Psoas muscle (tissue), 8 donors: ENCODE results near the gene MARCHF11. TPM values are rescaled to one million over a fixed set of nuclear protein-coding genes. Genes with fewer than 3 reads are reported as not detected.

Source experiments
- ATAC-seq, 4 donors: fragments of 200-7000 bp; cut with Tn5 transposase; one replicate each; pipeline ENCODE4 v1.9.1; 2020; ENCODE audit warnings: moderate library complexity in 3 of 4, mild to moderate bottlenecking in 2 of 4
- DNase-seq, 2 donors: peaks; one replicate each; pipeline ENCODE4 v3.0.0-alpha.2; 2020
- H3K27ac ChIP-seq: fragments of 200-600 bp; one replicate; pipeline ENCODE4 v1.8.0; 2022
- H3K27me3 ChIP-seq, 3 donors: fragments of 200-600 bp in 1 of 3; one replicate each; pipeline versions ENCODE4 v1.6.1 to v1.8.0; 2013 to 2022; ENCODE audit warnings: low read length in 2 of 3, mild to moderate bottlenecking in 2 of 3, moderate library complexity in 1 of 3; ENCODE audit not compliant: insufficient read depth in 3 of 3
- H3K36me3 ChIP-seq, 2 donors: fragments of 200-600 bp in 1 of 2; one replicate each; pipeline versions ENCODE4 v1.6.1 to v1.8.0; 2013 to 2022; ENCODE audit warnings: low read depth in 1 of 2, mild to moderate bottlenecking in 1 of 2, moderate library complexity in 1 of 2; ENCODE audit not compliant: insufficient read depth in 1 of 2
- H3K4me1 ChIP-seq: fragments of 200-600 bp; one replicate; pipeline ENCODE4 v1.8.0; 2022
- H3K4me3 ChIP-seq: fragments of 200-600 bp; one replicate; pipeline ENCODE4 v1.8.0; 2022; ENCODE audit warnings: mild to moderate bottlenecking
- H3K9me3 ChIP-seq: fragments of 200-600 bp; one replicate; pipeline ENCODE4 v1.8.0; 2022
- WGBS, 3 donors: extraction: QIAGEN DNeasy Blood & Tissue Kit; methylation state at CpG; one replicate each; pipeline versions ENCODE4 v1.1.6 to v1.1.7; 2013; 5-methylcytosine and 5-hydroxymethylcytosine counted together
- intact Hi-C, 2 donors: fragments of 100-400 bp; cut with DNase I; formaldehyde crosslinking; loops; one replicate each; pipeline versions ENCODE4 v1.11.0 to v1.14.2; 2022
- polyA plus RNA-seq, 3 donors: library from polyadenylated mRNA; stranded (reverse); fragments of 200-250 nt; gene quantifications; one replicate each; pipeline ENCODE4 v1.2.3, GENCODE V29; 2013
- total RNA-seq, 4 donors: library from RNA; stranded (reverse); fragmentation: NEBNext Ultra II Directional in 2 of 4; extraction: Animal tissue kit (Norgen Biotek cat#: 25700) in 2 of 4; gene quantifications; one replicate each; pipeline versions ENCODE4 v1.2.1 to v1.2.4, GENCODE V29; 2021 to 2023
- TF ChIP-seq, protein P1 (sequence below): fragments of 200-600 bp; IDR thresholded peaks from one replicate; pipeline ENCODE4 v1.8.0; 2022; ENCODE audit warnings: antibody characterized with exemption
- donor health status: healthy with polysubstance abuse.
- donor health status: DM: no; HTN: no; CAD: no; lungs with moderate emphysema.
- donor health status: Bipolar disorder and iron deficiency.
- donor health status: healthy.
- donor health status: DM: yes; HTN: yes; CAD: no.
- donor health status: DM: no; HTN: no; CAD: no.
- donor health status: DM: no; HTN: no; CAD: no.
- donor health status: DM: yes; HTN: yes; CAD: no.

Gene MARCHF11
- total and polyA plus RNA-seq, 7 donors = not detected

DNA sequence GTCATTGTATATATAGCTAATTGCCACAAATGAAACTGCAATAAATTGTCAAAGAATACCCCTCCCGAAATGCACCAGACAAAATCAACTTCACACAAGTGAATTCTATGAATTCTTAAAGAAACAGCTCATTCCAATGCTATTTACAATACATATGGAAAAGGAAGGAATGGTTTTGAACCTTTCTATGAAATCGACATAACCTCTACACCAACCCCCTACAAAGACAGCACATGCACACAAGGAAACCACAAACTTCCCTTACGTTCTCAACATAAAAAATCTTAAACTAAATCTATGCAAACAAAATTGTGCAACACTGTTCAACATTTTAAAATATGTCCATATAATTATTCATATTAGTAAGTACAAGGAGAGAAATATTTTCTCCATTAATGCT is 39.2 kb downstream of the MARCHF11 start:
- no peak overlapping the region for H3K4me3 ChIP-seq
- 74 to 87% (median 75%) methylated on average over 3 of the region's 3 CpGs for WGBS, 3 donors
- H3K4me1 ChIP-seq = no peaks in the 10 kb centered on the region
- H3K27ac ChIP-seq = no peak overlapping the region
- H3K9me3 ChIP-seq = no peaks in the 10 kb centered on the region
- H3K27me3 ChIP-seq = no peaks in the 10 kb centered on the region
- ATAC-seq (no peak), DNase-seq (no peak)
- H3K36me3 ChIP-seq = no peaks in the 10 kb centered on the region
- intact Hi-C loops = no loop called here
- TF ChIP-seq, protein P1, sequence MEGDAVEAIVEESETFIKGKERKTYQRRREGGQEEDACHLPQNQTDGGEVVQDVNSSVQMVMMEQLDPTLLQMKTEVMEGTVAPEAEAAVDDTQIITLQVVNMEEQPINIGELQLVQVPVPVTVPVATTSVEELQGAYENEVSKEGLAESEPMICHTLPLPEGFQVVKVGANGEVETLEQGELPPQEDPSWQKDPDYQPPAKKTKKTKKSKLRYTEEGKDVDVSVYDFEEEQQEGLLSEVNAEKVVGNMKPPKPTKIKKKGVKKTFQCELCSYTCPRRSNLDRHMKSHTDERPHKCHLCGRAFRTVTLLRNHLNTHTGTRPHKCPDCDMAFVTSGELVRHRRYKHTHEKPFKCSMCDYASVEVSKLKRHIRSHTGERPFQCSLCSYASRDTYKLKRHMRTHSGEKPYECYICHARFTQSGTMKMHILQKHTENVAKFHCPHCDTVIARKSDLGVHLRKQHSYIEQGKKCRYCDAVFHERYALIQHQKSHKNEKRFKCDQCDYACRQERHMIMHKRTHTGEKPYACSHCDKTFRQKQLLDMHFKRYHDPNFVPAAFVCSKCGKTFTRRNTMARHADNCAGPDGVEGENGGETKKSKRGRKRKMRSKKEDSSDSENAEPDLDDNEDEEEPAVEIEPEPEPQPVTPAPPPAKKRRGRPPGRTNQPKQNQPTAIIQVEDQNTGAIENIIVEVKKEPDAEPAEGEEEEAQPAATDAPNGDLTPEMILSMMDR = no peak

DNA sequence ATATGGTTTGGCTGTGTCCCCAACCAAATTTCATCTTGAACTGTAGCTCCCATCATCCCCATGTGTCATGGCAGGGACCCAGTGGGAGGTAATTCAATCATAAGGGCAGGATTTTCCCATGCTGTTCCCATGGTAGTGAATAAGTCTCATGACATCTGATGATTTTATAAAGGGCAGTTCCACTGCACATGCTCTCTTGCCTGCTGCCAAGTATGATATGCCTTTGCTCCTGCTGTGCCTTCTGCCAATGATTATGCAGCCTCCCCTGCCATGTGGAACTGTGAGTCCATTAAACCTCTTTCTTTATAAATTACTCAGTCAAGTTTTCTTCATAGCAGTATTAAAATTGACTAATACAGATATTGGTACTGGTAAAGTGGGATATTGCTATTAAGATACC is 42.4 kb downstream of the MARCHF11 start:
- Histone ChIP-seq H3K4me1 (no peaks in the 10 kb centered on the region), H3K27me3 (no peaks in the 10 kb centered on the region), H3K4me3 (no peak overlapping the region), H3K9me3 (peaks cover 4% of the 10 kb centered on the region), H3K36me3 (no peaks in the 10 kb centered on the region), H3K27ac (no peak overlapping the region)
- intact Hi-C loops = no loop called here
- ATAC-seq = no peak
- TF ChIP-seq, protein P1 = no peak
- DNase-seq = no peak

DNA sequence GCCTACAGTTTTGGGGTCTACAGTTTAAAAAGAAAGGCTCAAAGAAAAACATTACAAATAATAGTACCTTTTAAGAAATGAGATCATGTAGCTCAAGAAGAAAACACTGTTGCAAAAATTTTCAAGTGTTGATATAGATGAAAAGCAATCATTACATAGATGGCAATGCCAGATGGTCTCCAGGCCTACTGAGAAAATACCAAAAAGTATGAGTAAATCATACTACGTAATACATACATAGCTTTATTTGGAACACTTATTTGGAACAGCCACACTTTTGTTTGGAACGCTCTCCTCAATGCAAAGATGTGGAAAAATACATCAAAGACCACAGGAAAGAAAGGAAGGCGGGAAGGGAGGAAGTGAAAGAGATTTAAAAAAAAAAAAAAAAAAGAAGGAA is 44.1 kb downstream of the MARCHF11 start:
- ATAC-seq (no peak), DNase-seq (no peak)
- 64 to 67% (median 65%) methylated on average over 3 of the region's 3 CpGs for WGBS, 3 donors
- TF ChIP-seq, protein P1 = no peak
- Histone ChIP-seq H3K4me3 (no peak overlapping the region), H3K36me3 (no peaks in the 10 kb centered on the region), H3K27me3 (no peaks in the 10 kb centered on the region), H3K9me3 (peaks cover 4% of the 10 kb centered on the region), H3K4me1 (no peaks in the 10 kb centered on the region), H3K27ac (no peak overlapping the region)
- intact Hi-C loops = no loop called here

DNA sequence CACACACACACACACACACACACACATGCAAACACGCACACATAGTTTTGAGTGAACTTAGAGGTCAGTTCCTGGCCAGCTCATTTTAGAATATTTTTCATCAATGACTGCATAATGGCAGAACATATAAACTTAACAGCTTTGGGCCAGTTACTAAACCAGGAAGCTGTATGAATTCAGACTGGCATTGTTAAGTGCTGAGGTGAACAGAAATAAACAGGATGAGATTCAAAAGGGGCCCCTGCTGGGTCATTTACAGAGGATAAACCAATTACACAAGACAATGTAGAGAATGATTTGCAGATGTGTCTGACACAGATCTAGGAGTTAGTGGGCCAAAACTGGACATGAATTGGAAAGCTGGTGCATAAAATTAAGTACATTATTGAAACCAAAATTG is 44.6 kb downstream of the MARCHF11 start:
- Histone ChIP-seq H3K9me3 (peaks cover 4% of the 10 kb centered on the region), H3K4me1 (no peaks in the 10 kb centered on the region), H3K4me3 (no peak overlapping the region), H3K36me3 (no peaks in the 10 kb centered on the region), H3K27ac (no peak overlapping the region), H3K27me3 (no peaks in the 10 kb centered on the region)
- 55 to 72% (median 59%) methylated on average over 1 of the region's 1 CpG for WGBS, 3 donors
- DNase-seq (no peak), ATAC-seq (no peak)
- TF ChIP-seq, protein P1 = no peak
- intact Hi-C loops = no loop called here

DNA sequence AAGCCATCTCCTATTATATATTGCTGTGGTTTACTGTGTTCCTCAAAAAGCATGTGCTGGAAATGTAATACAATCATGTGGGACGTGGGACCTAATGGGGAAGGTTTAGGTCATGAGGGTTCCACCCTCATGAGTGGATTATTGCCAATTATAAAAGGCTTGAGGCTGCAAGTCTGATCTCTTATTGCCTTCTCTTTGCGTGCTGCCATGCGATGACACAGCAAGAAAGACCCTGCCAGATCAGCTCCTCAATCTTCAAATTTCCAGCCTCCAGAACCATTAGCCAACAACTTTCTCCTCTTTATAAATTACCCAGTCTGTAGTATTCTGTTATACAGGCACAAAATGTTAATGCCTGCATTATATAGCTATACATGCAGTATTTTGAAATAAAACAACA is 45.4 kb downstream of the MARCHF11 start:
- no peak overlapping the region for H3K27ac ChIP-seq
- ATAC-seq = no peak

More for the DNA sequence above, 45.4 kb downstream of the MARCHF11 start:
- TF ChIP-seq, protein P1 = no peak
- Histone ChIP-seq H3K4me3 (no peak overlapping the region), H3K9me3 (peaks cover 4% of the 10 kb centered on the region), H3K4me1 (no peaks in the 10 kb centered on the region), H3K27me3 (no peaks in the 10 kb centered on the region), H3K36me3 (no peaks in the 10 kb centered on the region)
- DNase-seq = no peak
- intact Hi-C loops = no loop called here
- WGBS, 3 donors = 65 to 74% (median 66%) methylated on average over 3 of the region's 3 CpGs
